AG09309 (cell line): ENCODE results near the gene TIGD6.

Experiments used
- DNase-seq: peaks from one replicate; pipeline ENCODE4 v3.0.0-alpha.2; 2010; ENCODE audit warnings: low read depth
- H3K4me3 ChIP-seq: 2 replicates; pipeline ENCODE4 v1.5.1; 2011; ENCODE audit warnings: mild to moderate bottlenecking, low read depth, low read length, moderate library complexity; ENCODE audit not compliant: control insufficient read depth
- CTCF ChIP-seq: IDR thresholded peaks from 2 replicates; pipeline ENCODE4 v1.5.1; 2011; ENCODE audit warnings: mild to moderate bottlenecking, low read depth, low read length, inconsistent platforms; ENCODE audit not compliant: insufficient read depth, control insufficient read depth; ENCODE audit errors: missing control alignments

Gene TIGD6

DNA sequence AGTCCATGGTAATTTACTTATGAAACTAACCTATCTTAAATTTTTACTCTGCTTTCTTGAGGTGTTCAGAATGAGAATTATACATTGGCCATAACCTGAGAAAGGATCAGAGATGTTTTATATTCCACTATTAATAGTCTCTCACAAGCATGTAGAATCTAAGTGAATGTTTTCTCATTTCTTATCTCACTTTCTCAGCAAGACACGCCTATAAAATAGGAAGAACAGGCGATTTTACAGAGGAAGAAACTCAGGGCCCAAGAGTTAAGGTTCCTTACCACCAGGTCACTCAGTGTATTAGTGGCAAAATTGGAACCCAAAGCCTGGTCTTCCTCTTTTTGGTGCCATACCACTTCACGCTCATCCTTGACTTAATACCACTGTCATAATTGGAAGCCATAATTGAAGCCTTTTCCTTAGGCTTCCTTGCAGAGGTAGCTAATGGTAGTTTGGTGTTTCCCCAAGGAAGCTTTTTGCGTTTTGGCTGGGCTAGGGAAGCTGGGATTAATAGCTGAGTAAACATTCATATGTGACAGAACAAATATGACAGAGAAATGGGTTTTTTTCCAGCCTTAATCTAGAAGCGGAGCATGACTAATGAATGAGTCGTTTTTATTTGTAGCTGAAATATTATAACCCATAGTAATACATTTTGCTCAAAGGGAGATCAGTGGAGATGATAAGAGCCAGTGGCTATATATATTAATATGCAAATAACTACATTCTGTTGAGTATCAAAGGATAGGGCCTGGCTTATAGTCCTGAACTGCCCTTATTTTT lies 17.0 kb upstream of the TIGD6 start:
- H3K4me3 ChIP-seq: no peak overlapping the region
- TF ChIP-seq CTCF: no peak
- no peak for DNase-seq

GRCh38 chr5:150016537-150016936 lies 16.1 kb upstream of the TIGD6 start:
- TF ChIP-seq CTCF: no peak

DNA sequence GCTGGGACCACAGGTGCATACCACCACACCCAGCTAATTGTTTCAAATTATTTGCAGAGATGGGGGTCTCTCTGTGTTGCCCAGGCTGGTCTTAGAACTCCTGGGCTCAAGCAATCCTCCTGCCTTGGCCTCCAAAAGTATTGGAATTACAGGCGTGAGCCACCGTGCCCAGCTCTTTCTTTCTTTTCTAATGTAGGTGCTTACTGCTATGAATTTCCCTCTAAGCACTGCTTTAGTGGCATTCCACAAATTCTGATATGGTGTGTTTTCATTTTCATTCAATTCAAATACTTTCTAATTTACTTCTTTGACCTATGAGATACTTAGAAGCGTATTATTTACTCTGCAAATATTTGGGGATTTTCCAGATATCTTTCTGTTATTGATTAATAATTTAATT lies 15.0 kb upstream of the TIGD6 start:
- no peak overlapping the region for H3K4me3 ChIP-seq
- TF ChIP-seq CTCF: no peak
- no peak for DNase-seq

More at GRCh38 chr5:150016537-150016936, 16.1 kb upstream of the TIGD6 start:
- H3K4me3 ChIP-seq: no peak overlapping the region
- no peak for DNase-seq

DNA sequence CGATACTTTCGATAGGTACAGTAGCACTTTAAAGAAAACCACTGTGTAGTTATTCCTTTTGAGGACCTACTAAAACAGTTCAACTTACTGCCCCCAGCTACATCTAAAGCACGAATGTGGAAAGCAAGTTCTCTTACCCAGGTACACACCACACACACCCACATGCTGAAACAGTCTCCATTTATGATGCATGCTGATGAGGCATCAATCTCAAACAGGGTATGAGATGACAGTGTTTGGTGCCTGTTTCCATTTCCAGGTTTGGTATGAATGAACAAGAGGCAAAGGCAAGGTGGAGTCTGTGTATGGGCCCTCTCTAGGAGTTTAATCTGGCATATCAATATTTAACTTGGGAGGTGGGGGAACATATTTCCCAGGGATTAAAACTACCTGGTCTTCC lies 14.0 kb upstream of the TIGD6 start:
- no peak overlapping the region for H3K4me3 ChIP-seq
- no peak for DNase-seq
- no peak for TF ChIP-seq CTCF

DNA sequence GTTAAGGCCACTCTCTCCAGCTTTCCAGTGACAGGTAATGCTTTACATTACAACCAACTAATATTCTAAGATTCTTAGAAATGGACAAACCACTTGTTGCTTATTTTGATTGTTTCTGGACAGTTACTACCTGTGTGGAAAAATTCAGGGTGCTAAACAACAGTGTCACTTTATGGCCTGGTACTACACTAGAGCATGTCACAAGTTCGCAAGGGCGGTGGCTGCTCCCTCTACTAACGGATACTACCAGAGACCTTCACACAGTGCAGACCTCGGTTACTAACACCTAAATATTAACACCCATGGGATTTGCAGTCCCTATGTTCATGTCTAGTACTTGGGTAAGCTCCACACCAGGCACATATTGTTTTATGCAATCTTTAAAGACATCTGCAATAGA lies 13.5 kb upstream of the TIGD6 start:
- DNase-seq: no peak

GRCh38 chr5:150009671-150010387 lies 9.4 kb upstream of the TIGD6 start:
- DNase-seq: no peak
- TF ChIP-seq CTCF: peak; percentile 5
- H3K4me3 ChIP-seq: no peak overlapping the region

More for the DNA sequence above, 13.5 kb upstream of the TIGD6 start:
- no peak overlapping the region for H3K4me3 ChIP-seq
- no peak for TF ChIP-seq CTCF
